Erythroblast (primary cell): ENCODE measurements around the gene ANKRD44.

Experiments
- DNase-seq, 2 experiments: peaks; one replicate each; lab custom pipeline; 2025; lab: John Stamatoyannopoulos, UW
- GATA1 ChIP-seq: IDR thresholded peaks from 2 replicates; pipeline ENCODE4 v1.6.1; 2011; ENCODE audit warnings: low read depth, mild to moderate bottlenecking, control low read depth, low read length, moderate library complexity
- POLR2A ChIP-seq: IDR thresholded peaks from 2 replicates; pipeline ENCODE4 v1.6.1; 2011; ENCODE audit warnings: mild to moderate bottlenecking, low read length

Gene ANKRD44

DNA sequence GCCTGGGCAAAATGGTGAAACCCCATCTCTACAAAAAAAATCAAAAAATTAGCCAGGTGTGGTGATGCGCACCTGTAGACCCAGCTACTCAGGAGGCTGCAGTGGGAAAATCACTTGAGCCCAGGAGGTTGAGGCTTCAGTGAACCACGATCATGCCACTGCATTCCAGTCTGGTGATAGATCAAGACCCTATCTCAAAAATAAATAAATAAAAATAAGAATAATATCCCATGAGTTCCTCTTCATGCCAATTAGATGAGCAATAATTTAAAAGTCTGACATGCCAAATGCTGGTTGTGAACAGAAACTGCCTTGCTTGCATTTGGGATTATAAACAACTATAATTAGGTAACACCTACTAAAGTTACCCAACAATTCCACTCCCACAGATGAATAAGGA, 22.1 kb upstream of the ANKRD44 start:
- no peak for TF ChIP-seq GATA1
- TF ChIP-seq POLR2A = no peak
- no peak for DNase-seq

GRCh38 chr2:197328461-197328860, 17.9 kb upstream of the ANKRD44 start:
- TF ChIP-seq GATA1 (no peak), POLR2A (no peak)
- no peak for DNase-seq

- no peak for TF ChIP-seq GATA1
- no peak for TF ChIP-seq POLR2A
- DNase-seq = no peak
Measured at GRCh38 chr2:197327472-197328098, 17.0 kb upstream of the ANKRD44 start.

DNA sequence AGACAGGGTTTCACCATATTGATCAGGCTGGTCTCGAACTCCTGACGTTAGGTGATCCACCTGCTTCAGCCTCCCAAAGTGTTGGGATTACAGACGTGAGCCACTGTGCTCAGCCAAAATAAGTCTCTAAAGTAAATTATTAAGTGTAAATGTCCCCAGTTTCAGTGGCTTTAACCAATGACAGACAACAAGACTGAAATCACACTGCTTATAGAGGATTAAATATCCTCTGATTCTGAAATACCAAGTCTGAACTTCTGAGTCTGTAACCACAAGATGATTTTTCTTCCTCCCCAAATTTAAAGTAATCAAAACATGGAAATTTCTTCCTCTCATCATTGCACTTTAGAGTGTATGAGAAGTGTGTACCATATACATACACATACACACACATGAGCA, 16.5 kb upstream of the ANKRD44 start:
- TF ChIP-seq POLR2A = no peak
- TF ChIP-seq GATA1 = no peak
- no peak for DNase-seq

DNA sequence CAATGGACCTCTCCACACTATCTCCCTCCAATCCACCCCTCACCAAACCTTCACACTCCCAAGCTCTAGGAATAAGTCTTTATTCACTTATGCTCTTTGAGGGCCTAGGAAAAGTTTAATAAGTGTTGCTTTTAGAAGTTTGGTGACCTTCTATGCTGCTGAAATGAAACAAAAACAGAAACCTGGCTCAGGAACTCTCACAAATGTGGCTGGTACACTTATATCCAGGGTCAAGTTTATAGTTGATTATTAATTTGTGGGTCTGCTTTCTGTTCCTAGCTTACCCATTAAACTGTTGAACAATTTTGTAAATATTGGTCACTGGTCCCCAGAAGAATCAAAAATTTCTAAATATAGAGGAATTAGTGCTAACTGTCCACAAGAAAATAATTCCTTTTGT, 14.2 kb upstream of the ANKRD44 start:
- no peak for DNase-seq
- no peak for TF ChIP-seq GATA1
- no peak for TF ChIP-seq POLR2A

DNA sequence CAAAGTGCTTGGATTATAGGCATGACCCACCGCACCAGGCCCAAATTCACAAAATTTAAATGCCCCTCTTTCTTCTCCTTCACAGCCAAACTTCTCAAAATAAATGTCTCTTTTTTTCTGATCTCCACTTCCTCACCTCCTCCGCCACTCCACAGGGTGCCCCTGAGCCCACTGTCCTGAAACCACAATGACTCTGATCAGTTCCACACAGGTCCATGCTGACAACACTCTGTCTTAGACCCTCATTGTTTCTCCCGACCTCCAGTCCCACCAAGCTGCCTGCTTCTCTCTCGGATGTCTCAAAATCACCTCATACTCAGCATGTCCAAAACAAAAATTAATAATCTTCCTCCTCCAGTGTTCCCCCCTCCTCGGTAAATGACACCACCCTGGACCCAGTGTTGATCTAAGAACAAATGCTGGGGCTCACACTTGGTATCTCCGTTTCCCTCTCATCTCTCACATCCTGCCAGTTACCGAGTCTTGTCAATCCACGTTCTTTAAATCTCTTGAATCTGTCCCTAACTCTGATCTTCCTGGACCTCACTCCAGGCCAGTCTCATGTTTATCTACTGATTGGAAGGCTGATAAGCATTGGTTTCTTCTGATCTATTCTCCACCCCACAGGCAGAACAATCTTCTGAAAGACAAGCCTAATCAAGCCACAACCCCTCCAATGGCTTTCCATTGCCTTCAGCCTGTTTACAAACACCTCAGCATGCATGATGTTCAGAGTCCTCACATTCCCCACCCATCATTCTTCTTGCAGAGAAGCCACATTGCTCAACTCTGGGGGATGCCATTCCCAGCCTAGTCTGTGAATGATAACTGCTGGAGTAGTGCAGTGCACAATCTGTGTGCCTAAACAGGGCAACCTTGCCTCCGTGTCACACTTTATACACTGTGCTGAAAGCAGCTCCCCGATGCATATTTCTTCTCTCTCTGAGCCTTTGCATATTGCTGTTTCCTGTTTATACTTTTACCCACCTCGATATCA, 12.4 kb upstream of the ANKRD44 start:
- TF ChIP-seq POLR2A (no peak), GATA1 (no peak)
- DNase-seq = no peak

GRCh38 chr2:197322143-197322542, 11.6 kb upstream of the ANKRD44 start:
- TF ChIP-seq POLR2A (no peak), GATA1 (no peak)
- DNase-seq = no peak

- no peak for TF ChIP-seq GATA1
- TF ChIP-seq POLR2A = no peak
- no peak for DNase-seq
Measured at GRCh38 chr2:197315371-197315770, 4.8 kb upstream of the ANKRD44 start.

DNA sequence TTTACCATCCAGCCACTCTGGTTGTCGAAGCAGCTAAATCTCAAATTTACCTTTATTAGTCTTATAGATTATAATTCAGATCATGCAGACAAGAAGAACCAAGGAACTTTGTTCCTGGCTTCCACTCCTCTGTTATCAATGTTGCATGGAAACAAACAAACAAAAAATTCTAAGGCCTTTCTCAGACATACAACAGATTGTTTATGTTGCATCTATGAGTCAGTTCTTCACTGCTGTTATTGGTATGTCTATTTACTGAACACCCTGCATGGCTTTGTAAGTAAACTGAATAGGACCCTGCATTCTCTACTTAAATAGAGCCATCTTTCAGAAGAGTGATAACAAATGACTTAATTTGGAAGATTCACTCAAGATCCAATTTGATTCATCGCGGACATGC, 1.6 kb upstream of the ANKRD44 start:
- DNase-seq = no peak
- TF ChIP-seq GATA1 (no peak), POLR2A (no peak)

- DNase-seq = no peak
Measured at GRCh38 chr2:197311421-197312033, 947 bp upstream of the ANKRD44 start.

DNA sequence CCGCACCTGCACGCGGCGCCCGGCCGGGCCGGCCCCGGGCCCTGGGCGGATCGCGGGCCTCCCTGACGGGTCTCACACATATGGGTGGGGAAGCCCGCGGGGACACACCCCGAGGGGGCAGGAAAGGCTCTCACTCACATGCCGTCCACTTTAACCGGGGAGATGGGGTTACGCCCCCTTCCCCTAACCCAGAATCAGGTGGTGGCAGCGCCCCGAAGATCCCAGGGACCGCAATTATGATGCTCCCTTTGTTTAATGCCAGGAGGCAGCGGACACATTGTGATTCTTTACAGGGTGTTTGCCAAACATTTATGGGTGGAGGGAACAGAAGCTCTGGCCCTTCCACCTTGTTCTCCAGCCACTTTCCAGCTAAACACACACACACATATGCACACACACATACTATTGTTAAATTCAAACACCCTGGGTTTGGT, 424 bp upstream of the ANKRD44 start:
- TF ChIP-seq POLR2A (no peak), GATA1 (no peak)
- DNase-seq = no peak

More at GRCh38 chr2:197311421-197312033, 947 bp upstream of the ANKRD44 start:
- no peak for TF ChIP-seq POLR2A
- no peak for TF ChIP-seq GATA1

- DNase-seq = peak in 1 of 2 experiments; percentile 15
- no peak for TF ChIP-seq GATA1
- no peak for TF ChIP-seq POLR2A
Measured at GRCh38 chr2:197309691-197310231, 819 bp downstream of the ANKRD44 start.

DNA sequence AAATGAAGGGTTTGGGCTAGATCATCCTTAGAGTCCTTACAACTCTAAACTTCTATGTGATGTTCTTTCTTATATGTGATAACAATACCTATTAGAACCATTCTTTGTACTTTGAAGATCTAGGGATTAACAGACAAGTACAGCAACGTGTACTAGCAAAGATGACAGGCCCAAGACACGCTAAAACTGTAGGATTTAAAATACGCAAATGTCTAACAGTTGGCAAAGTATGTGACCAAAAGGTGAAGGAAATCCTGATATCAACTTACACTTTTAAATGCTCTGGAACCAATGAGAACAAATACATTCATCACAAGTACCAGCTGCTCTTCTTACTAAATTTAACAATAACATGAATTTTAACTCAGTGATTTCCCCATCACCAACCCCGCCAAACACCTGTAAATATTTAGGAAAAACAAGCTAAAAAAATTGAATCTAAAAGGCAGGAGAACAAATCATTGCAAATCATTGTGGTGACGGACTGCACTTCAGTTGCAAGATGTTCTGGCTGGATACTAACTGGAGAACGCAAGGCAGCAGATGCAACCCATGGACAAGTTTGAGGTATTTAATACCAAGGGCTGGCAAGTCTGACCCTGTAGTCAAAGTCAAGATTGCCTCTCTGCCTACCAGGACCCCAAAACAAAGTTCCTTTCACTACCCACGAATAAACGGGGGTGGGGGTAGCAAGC, 1.4 kb downstream of the ANKRD44 start:
- no peak for DNase-seq
- TF ChIP-seq POLR2A = no peak
- TF ChIP-seq GATA1 = no peak

DNA sequence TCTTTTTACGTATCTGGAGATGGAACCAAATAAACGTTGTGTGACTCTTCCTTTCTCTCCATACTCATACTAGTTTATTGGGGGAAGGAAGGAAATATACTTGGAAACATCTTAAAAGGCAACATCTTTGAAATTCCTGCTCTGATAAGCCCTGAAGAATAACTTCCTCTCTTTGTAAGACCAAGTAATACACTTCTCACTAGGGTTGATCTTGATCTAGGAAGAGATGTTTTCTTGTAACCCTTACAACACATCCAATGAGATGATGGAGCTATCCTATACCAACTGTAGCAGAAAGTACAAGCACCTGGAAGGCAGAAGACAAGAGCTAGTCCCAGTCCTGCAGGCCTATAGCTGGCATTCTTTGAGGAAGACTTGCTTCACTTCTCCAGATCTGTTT, 2.0 kb downstream of the ANKRD44 start:
- TF ChIP-seq POLR2A (no peak), GATA1 (no peak)
- DNase-seq = no peak
